AG09319 (cell line): ENCODE results near the gene SORL1.

ENCODE experiments used
- DNase-seq: peaks from one replicate; pipeline ENCODE4 v3.0.0-alpha.2; 2010; ENCODE audit warnings: low read depth; ENCODE audit errors: extremely low read depth
- CTCF ChIP-seq: IDR thresholded peaks from 2 replicates; pipeline ENCODE4 v1.5.1; 2011; ENCODE audit warnings: low read depth, mild to moderate bottlenecking, inconsistent platforms, low read length, moderate library complexity

SORL1 gene

GRCh38 chr11:121412711-121413415 is 39.3 kb upstream of the SORL1 start:
- DNase-seq: no peak
- TF ChIP-seq CTCF: no peak

GRCh38 chr11:121414141-121414913 is 37.8 kb upstream of the SORL1 start:
- no peak for DNase-seq
- TF ChIP-seq CTCF: no peak

- no peak for TF ChIP-seq CTCF
- no peak for DNase-seq
Measured at GRCh38 chr11:121415856-121416255, 36.3 kb upstream of the SORL1 start.

GRCh38 chr11:121417055-121417551 is 35.0 kb upstream of the SORL1 start:
- TF ChIP-seq CTCF: no peak
- peak; percentile 84 for DNase-seq

GRCh38 chr11:121417607-121418006 is 34.5 kb upstream of the SORL1 start:
- DNase-seq: no peak
- no peak for TF ChIP-seq CTCF

GRCh38 chr11:121418625-121419114 is 33.4 kb upstream of the SORL1 start:
- TF ChIP-seq CTCF: no peak
- no peak for DNase-seq

- no peak for TF ChIP-seq CTCF
Measured at GRCh38 chr11:121419836-121420235, 32.3 kb upstream of the SORL1 start.

More at GRCh38 chr11:121419836-121420235, 32.3 kb upstream of the SORL1 start:
- no peak for DNase-seq
